Kidney epithelial cell (primary cell): Measurements from ENCODE around the gene TOR1AIP2. TPM values are rescaled to one million over a fixed set of nuclear protein-coding genes. Genes with fewer than 3 reads are reported as not detected.

Source experiments
- DNase-seq: peaks from one replicate; pipeline ENCODE4 v3.0.0-alpha.2; 2010; ENCODE audit warnings: low read depth
- H3K27me3 ChIP-seq: 2 replicates; pipeline ENCODE4 v1.6.0; 2011; ENCODE audit warnings: low read length; ENCODE audit not compliant: control insufficient read depth, insufficient read depth
- H3K36me3 ChIP-seq: 2 replicates; pipeline ENCODE4 v1.5.1; 2011; ENCODE audit warnings: low read length; ENCODE audit not compliant: control insufficient read depth, insufficient read depth
- H3K4me3 ChIP-seq: 2 replicates; pipeline ENCODE4 v1.5.1; 2011; ENCODE audit warnings: low read depth, mild to moderate bottlenecking, control low read depth, low read length
- total RNA-seq: library from RNA; depleted of rRNA; stranded (reverse); fragments of >200 nt; gene quantifications from 2 replicates; pipeline ENCODE4 v1.2.3, GENCODE V29; 2015
- TF ChIP-seq, protein P1 (sequence below): IDR thresholded peaks from 2 replicates; pipeline ENCODE4 v1.5.1; 2011; ENCODE audit warnings: mild to moderate bottlenecking, moderate library complexity, low read length, control low read depth, inconsistent platforms; ENCODE audit not compliant: insufficient read depth, poor library complexity, severe bottlenecking

Gene TOR1AIP2
- total RNA-seq, 1 donor from 2014 or later, result 64.1 TPM

DNA sequence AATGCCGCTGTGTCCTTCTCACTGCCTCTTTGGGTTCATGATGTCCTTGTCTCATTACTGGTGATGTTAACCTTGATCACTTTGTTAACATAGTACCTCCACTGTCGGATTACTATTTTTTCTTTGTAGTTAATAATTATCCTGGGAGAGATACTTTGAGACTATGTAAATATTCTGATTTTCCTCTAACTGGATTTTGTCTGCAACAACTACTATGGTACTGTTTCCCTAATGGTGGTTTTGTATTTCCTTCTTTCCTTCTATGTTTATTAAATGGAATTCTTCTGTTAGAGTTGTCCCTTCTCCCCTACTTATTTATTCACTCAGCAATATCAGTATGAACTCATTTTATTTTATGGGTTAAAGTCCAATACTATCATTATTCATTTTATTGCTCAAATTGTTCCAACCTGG, 4.2 kb downstream of the TOR1AIP2 start:
- TF ChIP-seq, protein P1, sequence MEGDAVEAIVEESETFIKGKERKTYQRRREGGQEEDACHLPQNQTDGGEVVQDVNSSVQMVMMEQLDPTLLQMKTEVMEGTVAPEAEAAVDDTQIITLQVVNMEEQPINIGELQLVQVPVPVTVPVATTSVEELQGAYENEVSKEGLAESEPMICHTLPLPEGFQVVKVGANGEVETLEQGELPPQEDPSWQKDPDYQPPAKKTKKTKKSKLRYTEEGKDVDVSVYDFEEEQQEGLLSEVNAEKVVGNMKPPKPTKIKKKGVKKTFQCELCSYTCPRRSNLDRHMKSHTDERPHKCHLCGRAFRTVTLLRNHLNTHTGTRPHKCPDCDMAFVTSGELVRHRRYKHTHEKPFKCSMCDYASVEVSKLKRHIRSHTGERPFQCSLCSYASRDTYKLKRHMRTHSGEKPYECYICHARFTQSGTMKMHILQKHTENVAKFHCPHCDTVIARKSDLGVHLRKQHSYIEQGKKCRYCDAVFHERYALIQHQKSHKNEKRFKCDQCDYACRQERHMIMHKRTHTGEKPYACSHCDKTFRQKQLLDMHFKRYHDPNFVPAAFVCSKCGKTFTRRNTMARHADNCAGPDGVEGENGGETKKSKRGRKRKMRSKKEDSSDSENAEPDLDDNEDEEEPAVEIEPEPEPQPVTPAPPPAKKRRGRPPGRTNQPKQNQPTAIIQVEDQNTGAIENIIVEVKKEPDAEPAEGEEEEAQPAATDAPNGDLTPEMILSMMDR, result no peak
- Histone ChIP-seq H3K4me3 (no peak overlapping the region), H3K27me3 (no peaks in the 10 kb centered on the region), H3K36me3 (no peaks in the 10 kb centered on the region)
- no peak for DNase-seq

DNA sequence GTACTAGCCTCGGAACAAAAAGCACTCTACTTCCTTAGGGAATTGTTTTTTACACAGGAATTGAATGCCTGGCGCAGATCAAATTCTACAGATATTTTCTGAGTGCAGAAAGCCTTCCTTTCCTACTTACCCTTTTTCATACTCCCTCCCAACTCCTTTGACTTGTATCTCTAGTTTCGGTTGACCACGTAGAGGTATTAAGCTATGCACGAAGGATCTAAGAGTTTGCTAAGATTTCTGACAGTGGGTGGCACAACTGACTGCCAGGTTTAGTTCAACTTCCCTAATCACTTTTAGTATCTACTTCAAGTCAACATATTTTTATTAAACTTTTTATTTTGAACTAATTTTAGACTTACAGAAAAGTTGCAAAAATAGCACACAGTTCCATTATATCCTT, 5.0 kb downstream of the TOR1AIP2 start:
- H3K4me3 ChIP-seq, result no peak overlapping the region
- H3K36me3 ChIP-seq, result no peaks in the 10 kb centered on the region
- TF ChIP-seq, protein P1, result no peak
- H3K27me3 ChIP-seq, result no peaks in the 10 kb centered on the region
- no peak for DNase-seq

DNA sequence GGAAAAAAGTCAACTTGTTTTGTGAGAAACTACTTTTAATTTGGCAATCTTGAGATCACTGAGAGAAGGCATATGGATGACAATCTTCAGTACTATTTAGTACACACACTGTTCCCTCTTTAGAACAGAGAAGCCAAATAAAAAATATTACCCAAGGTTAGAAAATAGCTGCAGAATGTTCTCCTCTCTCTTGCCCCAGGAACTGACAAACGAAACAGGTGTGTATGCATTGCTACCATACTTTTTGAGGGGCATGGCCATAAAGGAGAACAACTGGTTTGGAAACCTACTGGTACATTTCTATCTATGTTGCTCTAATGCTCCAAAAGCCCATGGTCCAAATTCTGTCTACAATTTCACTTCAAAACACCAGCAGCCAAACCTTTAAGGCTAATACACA, 5.7 kb downstream of the TOR1AIP2 start:
- no peaks in the 10 kb centered on the region for H3K27me3 ChIP-seq
- TF ChIP-seq, protein P1, result no peak
- no peak for DNase-seq
- H3K36me3 ChIP-seq, result no peaks in the 10 kb centered on the region
- no peak overlapping the region for H3K4me3 ChIP-seq

DNA sequence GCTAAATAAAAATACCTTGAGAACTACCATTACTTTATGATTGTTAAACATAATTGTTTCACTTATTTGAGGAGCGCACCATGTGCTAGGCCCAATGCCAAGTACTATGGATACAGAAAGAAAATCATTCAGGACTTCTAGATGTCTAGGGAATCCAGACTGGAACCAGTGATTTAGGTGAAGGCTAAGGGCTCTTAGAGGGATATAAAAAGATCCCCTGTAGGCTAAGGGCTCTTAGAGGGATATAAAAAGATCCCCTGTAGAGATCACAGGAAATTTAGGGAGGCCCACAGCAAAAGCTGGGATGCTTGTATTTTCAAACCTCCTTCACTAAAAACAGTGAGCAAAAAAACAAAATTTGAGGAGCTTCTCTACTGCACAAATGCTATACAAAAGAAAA, 6.7 kb downstream of the TOR1AIP2 start:
- no peak for DNase-seq
- Histone ChIP-seq H3K36me3 (no peaks in the 10 kb centered on the region), H3K27me3 (no peaks in the 10 kb centered on the region), H3K4me3 (no peak overlapping the region)
- TF ChIP-seq, protein P1, result no peak

DNA sequence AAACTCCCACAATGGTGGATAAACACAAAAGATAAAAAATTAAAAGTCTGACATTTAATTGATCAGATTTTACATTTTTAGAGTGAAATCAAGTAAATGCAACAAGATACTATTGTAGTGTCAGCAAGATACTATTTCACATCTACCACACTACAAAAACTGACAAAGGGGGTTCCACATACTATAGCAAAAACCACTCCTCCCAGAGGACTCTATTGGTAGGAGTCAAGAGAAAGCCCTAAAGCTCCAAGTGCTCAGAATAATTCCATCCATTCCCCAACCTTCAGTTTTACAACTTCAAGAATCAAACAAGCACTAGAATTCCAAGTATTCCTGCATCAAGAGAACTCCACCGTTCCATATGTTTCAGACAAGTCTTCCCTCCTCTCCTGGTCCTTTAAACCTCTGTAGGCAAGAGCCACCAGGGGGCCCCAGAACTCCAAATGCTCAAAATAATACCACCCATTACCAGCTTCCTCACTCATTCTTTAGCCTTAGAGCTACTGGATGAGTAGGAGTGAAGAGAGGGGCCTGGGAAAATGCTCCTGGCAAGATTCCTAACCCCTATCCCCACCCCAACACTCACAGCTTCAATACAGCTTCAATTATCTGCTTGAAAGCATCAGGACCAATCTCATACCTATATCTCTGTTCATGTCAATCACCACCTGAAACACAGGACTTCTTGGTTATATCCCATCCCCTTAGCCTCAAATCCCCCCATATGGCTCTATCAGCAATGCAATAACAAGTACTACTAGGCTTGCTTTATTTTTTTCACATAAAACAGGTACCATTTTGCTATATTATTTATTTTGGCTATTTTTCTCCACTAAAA, 9.9 kb downstream of the TOR1AIP2 start:
- DNase-seq, result no peak
- no peaks in the 10 kb centered on the region for H3K27me3 ChIP-seq
- no peak overlapping the region for H3K4me3 ChIP-seq
- TF ChIP-seq, protein P1, result peak; percentile 76
- no peaks in the 10 kb centered on the region for H3K36me3 ChIP-seq

DNA sequence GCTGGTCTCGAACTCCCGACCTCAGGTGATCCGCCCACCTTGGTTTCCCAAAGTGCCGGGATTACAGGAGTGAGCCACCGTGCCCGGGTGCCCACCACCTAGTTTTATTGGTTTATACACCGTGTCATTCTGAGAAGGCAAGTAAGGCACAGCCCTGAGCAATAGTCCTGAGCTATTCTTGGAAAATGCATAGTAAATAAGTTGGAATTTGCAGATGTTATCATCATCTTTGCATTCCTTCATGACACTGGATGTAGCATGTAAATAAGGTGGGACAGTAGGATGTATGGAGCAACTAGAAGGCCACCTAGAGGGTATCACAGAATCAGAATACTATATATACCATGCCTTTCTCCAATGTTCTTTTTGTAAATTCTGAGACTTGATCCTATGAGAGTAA, 11.0 kb downstream of the TOR1AIP2 start:
- no peaks in the 10 kb centered on the region for H3K36me3 ChIP-seq

More for the DNA sequence above, 11.0 kb downstream of the TOR1AIP2 start:
- no peaks in the 10 kb centered on the region for H3K27me3 ChIP-seq
- TF ChIP-seq, protein P1, result no peak
- no peak overlapping the region for H3K4me3 ChIP-seq
- no peak for DNase-seq
